Measurements from ENCODE around the gene FHIT. TPM values are rescaled to one million over a fixed set of nuclear protein-coding genes. Genes with fewer than 3 reads are reported as not detected.

Gene FHIT
- polyA plus RNA-seq, 1 of the 3 experiments (the other 2 are of a cell fraction) = 0.41 TPM

- H4K20me1 ChIP-seq (ENCODE audit: insufficient read depth) = no peaks in the 10 kb centered on the region
- 76% methylated on average over 8 of the region's 8 CpGs for WGBS (ENCODE audit: low lambda C conversion rate)
- no peak overlapping the region for H3K27ac ChIP-seq (ENCODE audit: low read depth in 2 of 2, low read length in 1 of 2)
- H3K9me3 ChIP-seq = no peaks in the 10 kb centered on the region
- H3K4me2 ChIP-seq = no peak overlapping the region
- H3F3A ChIP-seq (replicated peaks; ENCODE audit: insufficient read depth) = peaks cover 16% of the 10 kb centered on the region
- ChIA-PET POLR2A (no interaction called here), CTCF (no interaction called here)
- no peaks in the 10 kb centered on the region for H3K27me3 ChIP-seq (ENCODE audit: insufficient read depth)
- no peaks in the 10 kb centered on the region for H3K79me2 ChIP-seq (ENCODE audit: insufficient read depth)
- no peak overlapping the region for H3K4me3 ChIP-seq (ENCODE audit: low read depth in 2 of 2, low read length in 1 of 2)
- no peaks in the 10 kb centered on the region for H3K9me2 ChIP-seq
- H3K36me3 ChIP-seq (replicated peaks in 1 of 2; ENCODE audit: control insufficient read depth in 1 of 2, insufficient read depth in 2 of 2, low read length in 1 of 2) = no peaks in the 10 kb centered on the region
- no peak overlapping the region for H2AFZ ChIP-seq (ENCODE audit: low read depth)
- H3K9ac ChIP-seq = no peak overlapping the region
- H3K4me1 ChIP-seq (ENCODE audit: control insufficient read depth in 1 of 2, insufficient read depth in 2 of 2, low read depth in 1 of 2, low read length in 1 of 2) = no peaks in the 10 kb centered on the region; a peak in 1 of 4 replicates
- DNase-seq = no peak
- TF ChIP-seq ZBTB33 (IDR thresholded peaks at IDR 0.05; ENCODE audit: borderline replicate concordance, low read depth) = no peak
Observed at GRCh38 chr3:60575718-60576272, 675.5 kb downstream of the FHIT start.

- no peaks in the 10 kb centered on the region for H3K79me2 ChIP-seq (ENCODE audit: insufficient read depth)
- H2AFZ ChIP-seq (ENCODE audit: low read depth) = peak overlapping the region; percentile 40; the same call in 1 of the 2 replicates
- no peaks in the 10 kb centered on the region for H3K9me3 ChIP-seq
- POLR2A ChIA-PET = no interaction called here
- no peak for DNase-seq
- no peak for TF ChIP-seq GATA2 (CRISPR knock-in tag; IDR thresholded peaks at IDR 0.05)
- TF ChIP-seq RFX5 (IDR thresholded peaks at IDR 0.05; ENCODE audit: low read length) = no peak
- no peak for TF ChIP-seq YY1 (IDR thresholded peaks at IDR 0.05; ENCODE audit: low read depth)
- no peak for TF ChIP-seq REST (IDR thresholded peaks at IDR 0.05; ENCODE audit: low read depth, low read length)
- no peak for TF ChIP-seq POLR2AphosphoS5 (IDR thresholded peaks at IDR 0.05; ENCODE audit: low read depth, low read length)
- TF ChIP-seq ZBTB33 (IDR thresholded peaks at IDR 0.05; ENCODE audit: borderline replicate concordance, low read depth) = no peak
- no peak for TF ChIP-seq CHD2 (IDR thresholded peaks at IDR 0.05; ENCODE audit: low read length, partially characterized antibody)
- no peak for TF ChIP-seq CTCF (IDR thresholded peaks at IDR 0.05)
- TF ChIP-seq USF1 (IDR thresholded peaks at IDR 0.05; ENCODE audit: borderline replicate concordance, low read depth) = no peak
- no peak for TF ChIP-seq FOSL2 (IDR thresholded peaks at IDR 0.05; ENCODE audit: borderline replicate concordance, low read depth)
- TF ChIP-seq MEF2A (IDR thresholded peaks at IDR 0.05; ENCODE audit: borderline replicate concordance, low read depth) = no peak
- no peak overlapping the region for H3K9ac ChIP-seq
- H3F3A ChIP-seq (replicated peaks; ENCODE audit: insufficient read depth) = peaks cover 7% of the 10 kb centered on the region
- H3K4me3 ChIP-seq (ENCODE audit: low read depth in 2 of 2, low read length in 1 of 2) = no peak overlapping the region; a peak in 1 of 4 replicates
- H3K27me3 ChIP-seq (ENCODE audit: insufficient read depth) = no peaks in the 10 kb centered on the region
- peak overlapping the region in 1 of 2 experiments; percentile 41; a peak in 2 of 4 replicates for H3K27ac ChIP-seq (ENCODE audit: low read depth in 2 of 2, low read length in 1 of 2)
- H4K20me1 ChIP-seq (ENCODE audit: insufficient read depth) = no peaks in the 10 kb centered on the region
- no peaks in the 10 kb centered on the region for H3K9me2 ChIP-seq
- H3K4me1 ChIP-seq (ENCODE audit: control insufficient read depth in 1 of 2, insufficient read depth in 2 of 2, low read depth in 1 of 2, low read length in 1 of 2) = no peaks in the 10 kb centered on the region
- H3K4me2 ChIP-seq = peak overlapping the region; percentile 57
- 83% methylated on average over 10 of the region's 10 CpGs for WGBS (ENCODE audit: low lambda C conversion rate)
- no peaks in the 10 kb centered on the region for H3K36me3 ChIP-seq (replicated peaks in 1 of 2; ENCODE audit: control insufficient read depth in 1 of 2, insufficient read depth in 2 of 2, low read length in 1 of 2)
- CTCF ChIA-PET = no interaction called here
Observed at GRCh38 chr3:60574046-60574769, 677.0 kb downstream of the FHIT start.
